Muscle of leg (tissue), 11 donors: ENCODE data around the gene RGS9. TPM values are rescaled to one million over a fixed set of nuclear protein-coding genes. Genes with fewer than 3 reads are reported as not detected.

Experiments
- DNase-seq: peaks from one replicate; pipeline ENCODE4 v3.0.0; 2013
- H3K27ac ChIP-seq: one replicate; pipeline ENCODE4 v1.5.1; 2013; ENCODE audit warnings: mild to moderate bottlenecking, low read length, control low read depth
- H3K27me3 ChIP-seq: one replicate; pipeline ENCODE4 v1.6.1; 2013; ENCODE audit warnings: low read length; ENCODE audit not compliant: control insufficient read depth, insufficient read depth
- H3K36me3 ChIP-seq: one replicate; pipeline ENCODE4 v1.6.1; 2013; ENCODE audit warnings: low read length; ENCODE audit not compliant: control insufficient read depth, insufficient read depth
- H3K4me1 ChIP-seq: one replicate; pipeline ENCODE4 v1.6.1; 2013; ENCODE audit warnings: low read length; ENCODE audit not compliant: control insufficient read depth, insufficient read depth
- H3K4me3 ChIP-seq: one replicate; pipeline ENCODE4 v1.5.1; 2013; ENCODE audit warnings: low read length, control low read depth
- H3K9me3 ChIP-seq: replicated peaks from 2 replicates; pipeline ENCODE4 v1.6.1; 2013; ENCODE audit warnings: low read depth, low read length; ENCODE audit not compliant: control insufficient read depth
- WGBS: methylation state at CpG from one replicate; pipeline ENCODE4 v1.1.5; 2013; ENCODE audit warnings: missing lambda C conversion rate; ENCODE audit not compliant: insufficient coverage; 5-methylcytosine and 5-hydroxymethylcytosine counted together
- polyA plus RNA-seq, 8 donors: library from polyadenylated mRNA; unstranded; fragments of 120-200 nt; gene quantifications; one replicate each; pipeline versions ENCODE4 v1.2.1 to v1.2.3, GENCODE V29; 2013; ENCODE audit warnings: inconsistent platforms in 1 of 8, low replicate concordance in 1 of 8; ENCODE audit not compliant: insufficient read length in 8 of 8, insufficient read depth in 1 of 8
- total RNA-seq: library from RNA; stranded (reverse); fragments of 120-200 nt; gene quantifications from one replicate; pipeline ENCODE4 v1.2.4, GENCODE V29; 2013

The RGS9 gene
- total and polyA plus RNA-seq, 9 donors, result 2.5 to 4.2 (median 3.4) TPM

DNA sequence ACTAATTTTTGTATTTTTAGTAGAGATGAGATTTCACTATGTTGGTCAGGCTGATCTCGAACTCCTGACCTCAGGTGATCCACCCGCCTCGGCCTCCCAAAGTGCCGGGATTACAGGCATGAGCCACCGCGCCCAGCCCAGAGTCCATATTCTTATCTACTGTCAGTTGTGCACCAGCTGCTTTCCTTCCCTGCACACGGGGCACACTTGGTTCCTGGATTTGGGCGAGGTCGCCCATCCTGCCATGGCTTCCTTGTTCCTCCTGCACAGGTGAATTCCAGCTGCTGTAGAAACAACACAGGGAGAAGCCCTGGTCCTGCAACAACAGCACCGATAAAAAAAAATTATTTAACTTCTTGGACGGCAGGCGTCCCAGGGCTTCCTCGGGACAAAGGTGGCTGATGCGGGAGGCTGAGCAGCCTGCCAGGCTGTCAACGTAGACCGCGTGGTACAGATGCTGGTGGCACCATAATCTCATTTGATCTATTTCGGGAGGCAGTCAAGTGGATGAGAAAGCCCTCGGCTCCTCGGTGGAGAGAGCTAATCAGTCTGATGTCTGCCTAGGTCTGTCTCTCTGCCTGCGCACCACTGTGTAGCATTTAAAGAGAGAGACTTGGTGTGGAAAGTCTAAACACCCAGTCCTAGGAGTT lies 19.1 kb downstream of the RGS9 start:
- no peaks in the 10 kb centered on the region for H3K9me3 ChIP-seq
- H3K27me3 ChIP-seq, result peaks cover 4% of the 10 kb centered on the region
- no peak overlapping the region for H3K4me3 ChIP-seq
- no peaks in the 10 kb centered on the region for H3K36me3 ChIP-seq
- H3K27ac ChIP-seq, result no peak overlapping the region
- no peak for DNase-seq
- H3K4me1 ChIP-seq, result peaks cover 3% of the 10 kb centered on the region
- WGBS, result 94% methylated on average over 15 of the region's 21 CpGs

DNA sequence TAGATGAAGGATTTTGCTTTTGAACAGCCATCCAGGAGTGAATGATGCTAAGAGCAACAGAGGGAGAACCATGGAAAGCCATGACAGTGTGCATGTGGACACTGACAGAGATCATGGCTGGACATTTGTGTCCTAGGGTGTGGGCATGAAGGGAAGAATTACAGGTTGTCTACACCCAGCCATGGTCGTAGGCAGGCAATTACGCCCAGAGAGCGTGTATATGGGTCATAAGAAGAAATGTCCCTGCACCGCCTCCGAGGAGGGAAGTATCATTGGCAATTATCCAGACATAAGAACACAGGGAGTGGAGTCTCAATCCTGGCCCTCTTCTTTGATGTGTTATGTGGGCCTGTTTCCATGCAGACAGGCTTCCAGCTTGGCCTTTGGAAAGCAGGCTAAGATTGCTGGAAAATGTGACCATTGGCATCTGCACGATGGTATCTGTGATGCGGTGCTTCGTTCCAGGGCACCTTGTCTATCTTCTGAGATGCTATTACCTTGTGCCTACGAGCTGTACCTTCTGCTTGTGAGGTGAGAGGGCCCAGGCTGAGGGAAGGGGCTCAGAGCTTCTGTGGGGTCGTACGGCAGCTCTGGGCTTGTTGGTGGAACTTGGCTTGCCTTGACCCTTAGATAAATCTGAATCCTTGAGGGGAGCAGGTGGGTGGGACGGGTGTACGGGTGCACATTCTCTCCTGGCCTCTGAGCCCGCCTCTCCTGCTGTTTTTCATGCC lies 19.8 kb downstream of the RGS9 start:
- 74% methylated on average over 6 of the region's 14 CpGs for WGBS
- no peak overlapping the region for H3K4me3 ChIP-seq
- no peak overlapping the region for H3K27ac ChIP-seq
- H3K9me3 ChIP-seq, result no peaks in the 10 kb centered on the region
- no peaks in the 10 kb centered on the region for H3K36me3 ChIP-seq
- DNase-seq, result no peak
- H3K27me3 ChIP-seq, result peaks cover 2% of the 10 kb centered on the region
- peaks cover 3% of the 10 kb centered on the region for H3K4me1 ChIP-seq

DNA sequence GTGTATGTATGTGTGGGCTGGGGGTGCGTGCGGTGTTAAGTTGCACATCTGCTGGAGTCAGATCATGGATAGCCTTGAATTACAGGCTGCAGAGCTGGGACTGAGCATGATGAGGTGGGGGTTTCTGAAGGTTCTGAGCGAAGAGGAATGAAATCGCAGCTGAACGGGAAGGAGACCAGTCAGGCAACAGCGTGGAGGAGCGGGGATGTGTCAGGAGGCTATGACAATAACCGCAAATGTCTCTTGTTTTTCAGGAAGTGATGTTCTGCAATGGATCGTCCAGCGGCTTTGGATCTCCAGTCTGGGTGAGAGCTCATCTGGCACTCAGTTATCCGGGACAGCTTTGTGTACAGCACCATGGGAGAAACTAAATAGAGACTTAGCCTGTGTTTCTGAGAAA lies 20.9 kb downstream of the RGS9 start:
- Histone ChIP-seq H3K4me3 (no peak overlapping the region), H3K9me3 (no peaks in the 10 kb centered on the region), H3K4me1 (peaks cover 3% of the 10 kb centered on the region), H3K36me3 (no peaks in the 10 kb centered on the region), H3K27me3 (no peaks in the 10 kb centered on the region), H3K27ac (no peak overlapping the region)
- DNase-seq, result no peak
- 27% methylated on average over 11 of the region's 11 CpGs for WGBS

DNA sequence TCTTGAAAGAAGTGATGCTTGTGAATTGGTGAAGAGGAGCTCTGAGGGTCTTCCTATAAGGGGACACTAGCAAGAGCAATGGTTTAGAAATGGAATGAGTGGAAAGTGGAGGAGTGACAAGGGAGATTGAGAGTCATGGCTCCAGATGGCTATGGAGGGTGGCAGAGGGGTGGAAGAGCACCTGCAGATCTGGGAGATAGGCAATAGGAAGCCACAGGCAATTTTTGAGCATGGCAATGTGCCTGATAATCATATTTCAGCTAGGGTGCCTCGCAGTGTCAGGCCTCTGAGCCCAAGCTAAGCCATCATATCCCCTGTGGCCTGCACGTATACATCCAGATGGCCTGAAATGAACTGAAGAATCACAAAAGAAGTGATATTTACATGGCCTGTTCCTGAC lies 21.5 kb downstream of the RGS9 start:
- Histone ChIP-seq H3K36me3 (no peaks in the 10 kb centered on the region), H3K4me1 (peaks cover 3% of the 10 kb centered on the region), H3K4me3 (no peak overlapping the region), H3K27ac (no peak overlapping the region), H3K27me3 (no peaks in the 10 kb centered on the region), H3K9me3 (no peaks in the 10 kb centered on the region)
- DNase-seq, result no peak
- WGBS, result 40% methylated on average over 2 of the region's 2 CpGs

DNA sequence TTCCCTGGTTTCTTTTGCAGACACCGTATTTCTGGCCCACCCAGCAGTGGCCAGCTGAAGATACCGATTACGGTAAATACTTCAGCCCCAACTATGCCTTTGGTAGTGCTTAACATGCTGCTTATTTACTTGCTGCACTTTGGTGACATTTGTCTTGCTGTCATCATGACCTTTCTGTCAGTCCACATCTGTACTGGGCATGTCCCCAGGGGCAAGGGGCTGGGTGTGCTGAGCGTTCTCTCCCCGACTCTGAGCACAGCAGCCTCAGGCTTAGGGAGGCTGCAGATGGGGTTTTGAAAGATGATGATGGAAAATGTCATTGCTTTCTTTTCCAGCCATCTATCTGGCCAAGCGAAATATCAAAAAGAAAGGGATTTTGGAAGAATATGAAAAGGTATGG lies 23.3 kb downstream of the RGS9 start:
- H3K36me3 ChIP-seq, result no peaks in the 10 kb centered on the region
- no peaks in the 10 kb centered on the region for H3K9me3 ChIP-seq
- no peaks in the 10 kb centered on the region for H3K27me3 ChIP-seq
- H3K27ac ChIP-seq, result no peak overlapping the region
- DNase-seq, result no peak
- 67% methylated on average over 4 of the region's 6 CpGs for WGBS
- no peak overlapping the region for H3K4me3 ChIP-seq
- peaks cover 3% of the 10 kb centered on the region for H3K4me1 ChIP-seq

DNA sequence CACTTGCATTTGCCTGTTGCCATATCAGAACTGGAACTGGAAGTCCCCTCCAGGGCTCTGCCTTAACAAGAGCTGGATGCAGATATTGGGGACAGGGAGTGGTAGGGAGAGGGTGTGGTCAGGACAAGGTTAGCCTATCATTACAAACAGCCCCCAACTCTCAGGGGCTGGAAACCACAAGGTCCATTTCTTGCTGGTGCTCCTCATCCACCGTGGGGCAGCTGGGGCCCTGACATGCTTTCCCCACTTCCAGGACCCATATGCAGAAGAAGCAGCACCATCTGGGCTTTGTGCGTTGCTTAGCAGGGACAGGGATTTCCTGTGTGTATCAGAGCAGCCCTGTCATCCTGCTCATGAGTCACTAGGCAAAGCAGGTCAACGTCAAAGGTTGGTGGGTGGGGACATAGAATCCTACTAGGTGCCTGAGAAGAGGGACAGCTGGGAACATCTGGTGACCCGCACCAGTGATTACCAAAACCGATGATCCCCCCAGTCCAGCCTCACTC lies 26.9 kb downstream of the RGS9 start:
- 49% methylated on average over 4 of the region's 5 CpGs for WGBS
- no peaks in the 10 kb centered on the region for H3K9me3 ChIP-seq
- H3K4me3 ChIP-seq, result no peak overlapping the region
- no peaks in the 10 kb centered on the region for H3K27me3 ChIP-seq
- no peak overlapping the region for H3K27ac ChIP-seq
- no peaks in the 10 kb centered on the region for H3K36me3 ChIP-seq
- no peaks in the 10 kb centered on the region for H3K4me1 ChIP-seq
- no peak for DNase-seq

DNA sequence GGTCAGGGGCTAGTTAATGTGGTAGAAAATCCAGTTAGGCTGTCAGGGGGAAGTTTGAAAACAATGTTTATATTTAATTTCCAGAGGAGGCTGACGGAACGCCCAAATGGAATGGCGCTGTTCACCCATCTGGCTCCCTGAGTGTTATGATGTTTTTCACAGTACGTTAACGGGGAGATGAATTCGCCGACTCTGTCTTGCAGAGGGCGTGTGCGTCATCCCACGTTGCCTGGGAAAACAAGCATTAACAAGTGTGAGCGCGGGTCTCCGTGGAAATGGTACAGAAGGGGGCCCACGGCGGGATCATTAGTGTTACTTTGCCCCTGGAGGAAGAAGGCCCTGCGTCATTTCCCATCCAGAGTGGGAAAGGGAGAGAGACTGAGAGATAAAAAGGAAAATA lies 29.6 kb downstream of the RGS9 start:
- H3K27ac ChIP-seq, result no peak overlapping the region
- DNase-seq, result no peak
- WGBS, result 80% methylated on average over 15 of the region's 16 CpGs
- H3K4me3 ChIP-seq, result no peak overlapping the region
- no peaks in the 10 kb centered on the region for H3K9me3 ChIP-seq
- H3K36me3 ChIP-seq, result no peaks in the 10 kb centered on the region
- no peaks in the 10 kb centered on the region for H3K4me1 ChIP-seq
- no peaks in the 10 kb centered on the region for H3K27me3 ChIP-seq

DNA sequence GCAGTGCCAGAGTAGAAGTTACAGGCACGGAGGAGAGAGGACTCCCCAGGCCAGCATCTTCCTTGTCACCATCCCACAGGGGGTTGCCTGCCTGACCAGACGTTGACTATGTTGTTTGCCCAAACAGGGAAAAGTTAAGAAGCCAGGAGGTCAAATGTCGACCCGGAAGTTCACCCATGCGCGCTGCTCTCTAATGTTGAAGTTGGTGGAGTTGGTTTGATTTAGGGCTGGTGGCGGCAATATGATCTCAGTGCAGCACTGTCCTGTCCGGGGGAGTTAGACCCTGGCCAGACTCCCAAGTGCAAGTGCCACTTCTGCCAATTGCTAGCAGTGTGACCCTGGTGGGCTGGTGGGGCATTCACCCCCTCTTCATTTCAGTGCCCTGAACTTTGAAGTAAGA lies 30.4 kb downstream of the RGS9 start:
- Histone ChIP-seq H3K4me1 (no peaks in the 10 kb centered on the region), H3K9me3 (no peaks in the 10 kb centered on the region), H3K27me3 (no peaks in the 10 kb centered on the region), H3K27ac (no peak overlapping the region), H3K4me3 (no peak overlapping the region), H3K36me3 (no peaks in the 10 kb centered on the region)
- DNase-seq, result no peak
- 79% methylated on average over 5 of the region's 8 CpGs for WGBS

DNA sequence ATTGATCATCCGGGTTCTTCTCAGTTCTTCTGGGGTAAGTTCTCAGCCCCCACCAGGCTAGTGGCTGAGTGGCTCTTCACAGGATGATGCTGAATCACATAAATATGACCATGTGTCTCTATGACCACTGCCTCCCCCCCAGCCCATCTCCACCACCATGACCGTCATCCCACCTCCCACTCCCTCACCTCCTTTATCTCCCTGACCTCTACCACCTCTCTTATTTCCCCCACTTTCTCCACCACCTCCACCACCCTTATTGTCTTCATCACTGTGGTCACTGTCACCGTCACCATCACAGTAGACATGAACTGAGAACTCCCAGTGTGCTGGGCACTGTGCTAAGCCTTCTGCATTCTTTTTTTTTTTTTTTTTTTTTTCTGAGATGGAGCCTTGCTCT lies 32.5 kb downstream of the RGS9 start:
- 95% methylated on average over 3 of the region's 3 CpGs for WGBS
- no peak overlapping the region for H3K4me3 ChIP-seq
- no peak overlapping the region for H3K27ac ChIP-seq
- no peak for DNase-seq
- H3K36me3 ChIP-seq, result no peaks in the 10 kb centered on the region
- peaks cover 3% of the 10 kb centered on the region for H3K27me3 ChIP-seq
- H3K9me3 ChIP-seq, result no peaks in the 10 kb centered on the region
- H3K4me1 ChIP-seq, result no peaks in the 10 kb centered on the region

DNA sequence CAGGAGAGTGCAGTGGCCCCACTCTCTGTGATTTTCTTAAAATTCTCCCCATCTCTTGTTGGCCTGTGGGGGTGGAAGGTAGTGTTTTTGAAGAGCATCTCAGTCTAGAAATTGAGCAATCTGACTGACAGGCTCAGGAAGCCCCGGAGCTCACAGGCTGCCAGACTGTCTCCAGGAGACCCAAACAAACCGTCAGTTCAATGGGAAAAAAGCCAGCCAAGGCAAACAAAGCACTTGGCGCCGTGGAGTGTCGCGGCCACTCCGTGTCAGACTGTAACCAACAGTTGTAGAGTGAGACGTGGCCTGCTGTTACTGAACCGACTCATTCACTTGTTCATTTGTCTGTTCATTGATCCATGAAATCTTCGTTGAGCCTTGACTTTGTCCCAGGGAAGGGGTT lies 33.7 kb downstream of the RGS9 start:
- Histone ChIP-seq H3K27me3 (peaks cover 3% of the 10 kb centered on the region), H3K27ac (no peak overlapping the region), H3K4me1 (no peaks in the 10 kb centered on the region), H3K9me3 (no peaks in the 10 kb centered on the region), H3K4me3 (no peak overlapping the region), H3K36me3 (no peaks in the 10 kb centered on the region)
- WGBS, result 76% methylated on average over 10 of the region's 10 CpGs
- DNase-seq, result peak; percentile 15
